Gastrocnemius medialis (tissue), 4 donors: ENCODE data around the gene LDLRAD3.

ENCODE experiments used
- CTCF ChIP-seq, 5 experiments: fragments of 450-650 bp in 3 of 5; fragments of 200-600 bp in 2 of 5; sonication (generic) in 2 of 5; IDR thresholded peaks in 4 of 5; conservative IDR thresholded peaks in 1 of 5; 1 replicate in 4 of 5; 2 replicates in 1 of 5; pipeline ENCODE4 v1.5.1; 2016 to 2019; ENCODE audit warnings: antibody characterized with exemption in 5 of 5, mild to moderate bottlenecking in 3 of 5, moderate library complexity in 3 of 5
- POLR2A ChIP-seq, 2 donors: fragments of 450-650 bp; IDR thresholded peaks; one replicate each; pipeline ENCODE4 v1.6.1; 2017; ENCODE audit warnings: antibody characterized with exemption in 2 of 2, mild to moderate bottlenecking in 2 of 2, moderate library complexity in 2 of 2

GRCh38 chr11:36002796-36003195 lies 58.9 kb downstream of the LDLRAD3 start:
- no peak for TF ChIP-seq POLR2A (IDR thresholded peaks at IDR 0.05)
- TF ChIP-seq CTCF (IDR thresholded peaks at IDR 0.05 in 4 of 5, conservative IDR thresholded peaks at IDR 0.05 in 1 of 5): no peak
